NCI-H1105 treated with DMSO at 0.1 percent for 48 hours (cell line): ENCODE results near the gene FZR1.

Source experiments
- DNase-seq: peaks from one replicate; lab custom pipeline; 2025; lab: John Stamatoyannopoulos, UW

Gene FZR1

GRCh38 chr19:3474010-3474409 lies 32.1 kb upstream of the FZR1 start:
- no peak for DNase-seq

- DNase-seq = no peak
These were observed 31.5 kb upstream of the FZR1 start for GRCh38 chr19:3474614-3475013.

- no peak for DNase-seq
These were observed 30.7 kb upstream of the FZR1 start for GRCh38 chr19:3475449-3475848.

- no peak for DNase-seq
These were observed 29.3 kb upstream of the FZR1 start for GRCh38 chr19:3476830-3477229.

- no peak for DNase-seq
These were observed 28.6 kb upstream of the FZR1 start for GRCh38 chr19:3477506-3477905.

GRCh38 chr19:3477951-3478350 lies 28.2 kb upstream of the FZR1 start:
- no peak for DNase-seq

- DNase-seq = no peak
These were observed 27.5 kb upstream of the FZR1 start for GRCh38 chr19:3478409-3479176.

- DNase-seq = no peak
These were observed 26.8 kb upstream of the FZR1 start for GRCh38 chr19:3479177-3479833.

GRCh38 chr19:3479834-3480215 lies 26.3 kb upstream of the FZR1 start:
- DNase-seq = no peak

- no peak for DNase-seq
These were observed 25.6 kb upstream of the FZR1 start, which contains the start of gene SMIM24 for GRCh38 chr19:3480383-3481091. Gene SMIM24 (minus strand): TSS chr19:3480525. CDS start chr19:3480463, 62 bp downstream.

GRCh38 chr19:3481241-3482090 lies 24.6 kb upstream of the FZR1 start:
- no peak for DNase-seq

GRCh38 chr19:3482507-3483225 lies 23.4 kb upstream of the FZR1 start:
- no peak for DNase-seq

GRCh38 chr19:3483226-3483628 lies 22.9 kb upstream of the FZR1 start, which contains the start of gene SMIM44:
Gene SMIM44 (minus strand): TSS chr19:3483441. CDS start chr19:3483403, 38 bp downstream.
- no peak for DNase-seq

GRCh38 chr19:3491396-3492119 lies 14.6 kb upstream of the FZR1 start:
- no peak for DNase-seq

GRCh38 chr19:3492131-3492839 lies 13.8 kb upstream of the FZR1 start:
- no peak for DNase-seq

- DNase-seq = no peak
These were observed 13.2 kb upstream of the FZR1 start for GRCh38 chr19:3492919-3493318.

GRCh38 chr19:3493651-3494050 lies 12.5 kb upstream of the FZR1 start:
- no peak for DNase-seq

- DNase-seq = no peak
These were observed 12.1 kb upstream of the FZR1 start for GRCh38 chr19:3494051-3494450.

GRCh38 chr19:3494559-3494958 lies 11.6 kb upstream of the FZR1 start:
- DNase-seq = no peak
